GM18870 (cell line): Measurements from ENCODE around the gene TUBA4B.

Source experiments
- ATAC-seq: cut with Tn5 transposase; IDR thresholded peaks from one replicate; pipeline ENCODE4 v1.9.1; 2021; ENCODE audit warnings: moderate library complexity; ENCODE audit not compliant: unreplicated experiment

The TUBA4B gene

DNA sequence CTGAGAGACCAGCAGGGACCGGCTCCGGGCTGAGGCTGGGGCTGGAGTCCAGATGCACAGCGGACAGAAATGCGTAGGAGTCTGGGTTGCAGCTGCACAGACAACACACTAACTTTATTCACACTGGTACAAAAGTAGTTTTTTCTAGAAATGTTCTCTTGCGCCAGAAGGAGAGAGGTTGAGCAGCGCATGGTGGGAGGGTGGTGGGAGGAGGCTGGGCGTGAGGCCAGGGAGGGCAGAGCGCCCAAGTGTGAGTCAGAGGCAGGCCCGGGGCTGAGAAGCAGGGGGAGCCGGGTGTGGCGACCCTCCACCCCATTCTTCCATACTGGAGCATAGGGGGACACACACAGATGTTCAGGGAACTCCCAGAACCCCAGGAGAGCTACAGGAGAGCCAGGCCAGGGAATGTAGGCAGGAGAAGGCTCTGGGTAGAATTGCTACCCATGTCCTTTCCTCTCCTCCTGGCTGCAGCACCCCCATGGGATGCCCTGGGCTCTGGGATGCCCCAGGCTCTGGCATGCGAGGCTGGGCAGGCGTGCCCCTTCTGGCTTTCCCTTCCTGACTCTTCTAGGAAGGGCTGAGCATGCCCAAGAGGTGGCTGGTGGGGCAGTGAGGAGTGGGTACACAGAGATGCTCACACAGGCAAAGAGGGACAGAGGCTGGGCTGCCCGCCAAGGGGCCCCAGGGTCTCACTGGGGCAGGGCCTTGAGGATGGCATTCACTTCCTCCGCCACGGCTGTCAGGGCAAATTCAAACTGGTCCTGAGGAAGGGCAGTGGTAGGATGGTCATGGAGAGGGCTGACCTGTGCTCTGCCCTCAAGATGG is 36.7 kb downstream of the TUBA4B start:
- ATAC-seq: no peak

DNA sequence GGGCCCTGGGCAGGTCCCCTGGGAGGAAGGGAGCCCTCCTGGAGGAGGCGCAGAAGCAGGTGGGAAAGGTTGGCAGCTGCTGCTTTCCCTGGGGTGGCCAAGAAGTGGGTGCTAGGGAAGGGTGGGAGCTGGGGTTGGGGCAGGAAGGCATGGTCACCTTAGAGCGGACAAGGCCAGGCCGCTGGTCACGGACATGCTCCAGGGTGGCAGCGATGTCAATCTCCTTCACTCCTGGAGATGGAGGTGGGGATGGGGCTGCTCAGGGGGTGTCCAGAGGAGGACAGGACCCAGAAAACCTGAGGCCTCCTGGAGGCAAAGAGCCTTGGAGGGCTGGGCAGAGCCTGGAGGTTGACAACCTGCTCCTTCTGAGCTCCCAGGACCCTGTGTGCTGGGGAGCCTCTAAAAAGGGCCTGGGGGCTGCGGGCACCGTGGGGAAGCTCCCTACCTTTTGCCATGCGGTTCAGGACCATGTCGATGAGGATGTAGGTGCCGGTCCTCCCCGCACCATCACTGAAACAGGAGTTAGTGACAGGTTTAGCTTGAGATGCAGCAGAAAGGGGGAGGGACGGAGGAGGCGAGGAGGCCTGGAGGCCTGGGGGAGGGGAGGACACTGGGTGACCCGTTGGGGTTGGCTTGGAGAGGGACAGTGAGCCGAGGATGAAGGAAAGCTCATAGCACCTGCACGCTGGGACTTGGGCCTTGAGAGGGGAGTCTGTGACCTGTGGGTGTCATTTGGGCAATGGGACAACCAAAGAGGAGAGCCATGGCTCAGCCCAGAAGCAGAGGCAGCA is 37.5 kb downstream of the TUBA4B start:
- ATAC-seq: no peak

DNA sequence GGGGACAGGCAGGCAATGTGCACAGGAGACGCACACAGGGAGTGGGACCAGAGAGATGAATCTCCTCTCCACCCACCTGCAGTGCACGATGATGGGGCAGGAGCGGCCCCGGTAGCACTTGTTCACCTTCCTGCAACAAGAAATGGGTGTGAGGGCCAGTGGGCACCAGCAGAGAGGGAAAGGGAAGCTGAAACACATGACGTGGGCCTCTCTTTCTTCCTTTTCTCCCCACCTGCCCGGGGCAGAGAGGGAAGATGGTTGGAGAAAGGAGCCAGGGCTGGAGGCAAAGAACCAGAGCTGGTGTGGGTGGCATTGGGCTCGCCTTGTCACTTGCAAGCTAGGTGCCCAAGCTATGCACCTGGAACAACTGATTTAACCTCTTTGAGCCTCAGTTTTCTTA is 38.4 kb downstream of the TUBA4B start:
- ATAC-seq: no peak

DNA sequence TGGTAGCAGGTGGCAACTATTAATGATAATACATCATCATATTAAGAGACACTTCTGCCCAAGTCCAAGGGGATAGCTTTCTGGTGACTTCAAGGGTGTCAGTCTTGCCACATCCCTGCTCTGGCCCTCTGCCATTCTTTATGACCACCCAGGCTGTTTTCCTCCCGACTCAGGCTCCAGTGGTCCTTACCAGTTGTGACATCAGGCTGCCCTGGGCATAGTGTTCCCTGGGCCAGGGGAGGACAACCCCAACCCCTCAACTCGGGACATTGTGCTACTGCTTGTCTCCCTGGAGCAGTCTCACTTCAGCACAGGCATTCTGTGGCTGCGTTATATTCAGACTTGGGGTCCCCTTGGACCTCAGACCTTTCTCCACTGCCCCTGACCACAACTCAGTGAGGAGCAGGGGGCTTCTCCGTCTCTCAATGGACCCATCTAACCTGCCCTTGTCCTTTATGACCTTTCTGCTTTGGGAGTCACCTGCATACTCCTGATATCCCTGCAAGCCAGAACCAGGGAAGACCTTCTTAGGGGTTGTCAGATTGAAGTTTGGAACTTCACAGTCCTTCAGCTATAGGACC is 39.0 kb downstream of the TUBA4B start:
- no peak for ATAC-seq

DNA sequence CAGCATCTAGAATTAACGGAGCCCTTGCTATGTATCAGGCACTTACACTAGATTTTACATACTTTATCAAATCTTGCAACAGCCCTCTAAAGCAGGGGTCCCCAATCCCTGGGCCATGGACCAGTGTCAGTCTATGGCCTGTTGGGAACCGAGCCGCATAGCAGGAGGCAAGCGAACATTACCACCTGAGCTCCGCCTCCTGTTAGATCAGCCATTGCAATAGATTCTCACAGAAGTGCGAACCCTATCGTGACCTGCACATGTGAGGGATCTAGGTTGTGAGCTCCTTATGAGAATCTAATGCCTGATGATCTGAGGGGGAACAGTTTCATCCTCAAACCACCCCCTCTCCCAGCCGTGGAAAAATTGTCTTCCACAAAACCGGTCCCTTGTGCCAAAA is 39.6 kb downstream of the TUBA4B start:
- ATAC-seq: no peak

DNA sequence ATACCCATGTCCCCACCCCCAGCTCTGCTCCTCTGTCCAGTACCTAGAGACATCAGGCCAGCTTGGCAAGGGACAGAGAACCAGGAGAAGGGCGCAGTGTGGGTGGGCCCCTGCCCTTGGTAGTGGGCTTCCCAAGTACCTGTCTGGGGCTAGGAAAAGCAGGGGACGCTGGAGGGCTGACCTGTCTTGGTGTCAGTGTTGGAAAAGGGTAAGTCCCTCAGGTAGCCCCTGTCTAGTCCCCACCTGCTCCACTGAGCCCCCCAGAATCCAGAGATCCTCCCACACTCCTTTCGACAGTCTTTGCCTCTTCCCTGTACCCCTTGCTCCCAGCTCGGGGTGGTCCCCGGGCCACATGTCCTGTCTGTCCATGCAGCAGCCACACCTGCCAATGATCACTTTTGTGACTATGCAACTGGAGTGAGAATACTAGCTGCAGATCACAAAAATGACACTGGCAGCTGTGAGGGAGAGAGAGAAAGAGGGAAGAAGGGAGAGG is 40.7 kb downstream of the TUBA4B start:
- ATAC-seq: no peak

DNA sequence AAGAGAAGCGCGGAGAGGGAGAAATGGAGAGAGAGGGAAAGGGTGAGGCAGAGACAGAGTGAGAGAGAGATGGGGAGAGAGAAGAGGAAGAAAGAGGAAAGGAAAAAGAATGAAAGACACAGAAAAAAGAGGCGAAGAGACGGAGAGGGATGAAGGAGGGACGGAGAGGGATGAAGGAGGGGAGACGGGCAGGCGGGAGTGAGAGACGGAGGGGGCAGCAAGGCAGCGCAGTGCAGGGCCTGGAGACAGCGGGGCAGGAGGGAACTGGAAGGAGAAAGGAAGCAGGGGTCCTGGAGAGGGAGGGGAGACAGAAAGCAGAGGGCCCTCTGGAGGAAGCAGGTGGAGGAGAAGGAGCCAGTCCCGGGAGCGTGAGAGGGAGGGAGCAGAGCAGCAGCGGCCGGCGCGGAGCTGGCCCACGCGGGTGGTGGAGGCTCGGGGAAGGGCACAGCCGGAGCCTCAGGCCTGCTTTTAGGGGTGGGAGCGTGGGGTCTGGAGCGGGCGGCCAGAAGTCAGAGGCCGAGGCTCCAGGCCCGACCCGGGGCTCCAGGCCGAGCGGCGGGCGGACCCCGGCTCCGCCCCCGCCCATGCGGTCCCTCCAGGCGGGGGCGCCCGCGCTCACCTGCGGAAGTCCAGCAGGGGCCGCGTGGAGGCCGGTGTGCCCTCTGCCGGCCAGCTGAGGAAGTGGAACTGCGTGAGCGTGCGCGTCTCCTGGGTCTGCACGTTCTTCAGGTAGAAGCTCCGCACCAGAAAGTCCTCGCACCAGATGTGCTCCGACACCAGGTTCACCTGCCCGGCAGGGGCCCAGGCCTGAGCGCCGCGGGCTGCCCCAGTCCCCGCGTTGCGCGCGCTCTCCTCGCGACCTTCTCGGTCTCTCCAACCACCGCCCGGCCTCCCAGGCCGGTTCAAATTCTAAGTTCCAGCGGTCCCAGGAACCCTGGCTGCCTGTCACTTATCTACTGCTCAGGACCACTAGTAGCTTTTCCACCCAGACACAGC is 41.6 kb downstream of the TUBA4B start:
- peak; percentile 67 for ATAC-seq

DNA sequence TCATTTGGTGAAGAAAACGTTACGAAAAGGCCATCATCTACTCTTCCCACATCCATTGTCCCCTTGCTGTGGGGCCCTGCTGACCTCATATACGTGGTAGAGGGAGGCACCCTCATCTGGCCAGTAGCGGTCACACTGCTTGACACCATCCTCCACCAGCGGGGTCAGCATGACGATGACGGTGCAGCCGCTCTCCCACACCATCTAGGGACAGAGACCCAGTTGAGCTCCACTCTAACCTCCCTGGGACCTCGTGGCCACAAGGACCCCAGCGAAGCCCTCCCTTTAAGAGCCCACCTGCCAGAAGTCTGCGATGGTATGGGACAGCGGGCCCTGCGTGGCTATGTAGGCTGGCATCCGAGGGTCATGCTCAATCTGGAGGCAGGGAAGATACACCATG is 43.1 kb downstream of the TUBA4B start:
- no peak for ATAC-seq

DNA sequence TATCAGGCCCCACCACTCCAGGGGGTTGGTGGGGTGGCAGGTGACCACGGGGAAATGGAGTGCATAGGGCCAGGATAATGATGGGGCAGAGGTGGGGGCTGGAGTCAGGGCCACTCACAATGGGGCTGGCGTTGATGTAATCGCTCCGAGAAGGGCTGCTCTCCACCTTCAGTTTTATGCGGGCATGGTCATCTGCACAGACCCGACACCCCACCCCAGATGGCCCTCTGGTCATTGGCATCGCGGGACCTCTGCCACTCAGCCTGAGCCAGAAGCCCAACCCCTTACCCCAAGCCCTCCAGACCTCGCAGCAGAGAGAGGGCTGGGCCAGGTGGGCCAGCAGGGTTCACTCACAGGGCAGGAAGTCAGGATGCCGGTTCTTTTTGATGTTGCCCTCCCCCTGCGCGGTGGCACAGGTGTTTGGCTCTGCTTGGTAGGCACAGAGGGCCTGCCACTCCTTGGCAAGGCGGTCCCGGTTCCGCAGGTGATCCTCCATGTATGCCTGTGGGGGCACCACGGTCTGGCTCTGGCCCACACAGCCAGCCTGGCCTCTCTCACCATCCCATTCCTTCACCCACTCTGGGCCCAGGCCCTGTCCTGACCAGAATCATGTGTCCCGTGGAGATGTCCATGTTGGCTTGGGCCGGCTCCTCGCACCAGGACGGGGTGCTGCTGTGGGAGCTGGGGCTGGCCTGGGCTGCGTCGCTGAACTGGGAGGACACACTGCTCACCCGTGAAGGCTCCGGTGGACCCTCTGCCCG is 43.8 kb downstream of the TUBA4B start:
- no peak for ATAC-seq

DNA sequence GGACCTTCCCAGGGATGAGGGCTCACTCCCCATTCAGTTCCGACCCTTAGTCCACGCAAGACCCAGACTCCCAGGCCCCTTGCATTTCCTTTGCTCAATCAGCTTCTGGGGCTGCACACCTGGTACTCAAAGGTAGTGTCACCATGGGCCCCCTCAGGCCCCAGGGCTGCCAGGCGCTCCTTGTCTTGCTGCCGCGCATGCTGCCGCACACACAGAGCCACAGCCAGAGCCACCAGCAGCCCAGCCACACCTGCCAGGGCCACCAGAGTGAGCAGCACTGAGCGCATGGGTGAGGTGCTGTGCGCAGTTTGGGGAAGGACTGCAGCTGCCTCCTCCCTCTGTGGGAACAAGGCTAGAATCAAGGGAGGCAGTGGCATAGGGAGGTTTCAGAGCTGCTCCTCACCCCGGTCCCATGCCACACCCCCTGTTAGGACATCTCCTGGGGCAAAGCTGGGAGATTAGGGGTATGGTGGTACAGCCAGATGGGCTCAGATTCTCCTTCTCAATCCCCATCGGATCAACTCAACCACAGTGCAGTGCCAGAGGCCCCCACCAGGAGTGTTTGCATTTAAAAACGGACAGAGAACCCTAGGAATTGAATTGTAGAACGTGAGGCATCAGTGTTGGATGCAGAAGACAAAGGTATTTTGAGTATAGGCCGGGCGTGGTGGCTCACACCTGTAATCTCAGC is 44.9 kb downstream of the TUBA4B start:
- ATAC-seq: no peak

DNA sequence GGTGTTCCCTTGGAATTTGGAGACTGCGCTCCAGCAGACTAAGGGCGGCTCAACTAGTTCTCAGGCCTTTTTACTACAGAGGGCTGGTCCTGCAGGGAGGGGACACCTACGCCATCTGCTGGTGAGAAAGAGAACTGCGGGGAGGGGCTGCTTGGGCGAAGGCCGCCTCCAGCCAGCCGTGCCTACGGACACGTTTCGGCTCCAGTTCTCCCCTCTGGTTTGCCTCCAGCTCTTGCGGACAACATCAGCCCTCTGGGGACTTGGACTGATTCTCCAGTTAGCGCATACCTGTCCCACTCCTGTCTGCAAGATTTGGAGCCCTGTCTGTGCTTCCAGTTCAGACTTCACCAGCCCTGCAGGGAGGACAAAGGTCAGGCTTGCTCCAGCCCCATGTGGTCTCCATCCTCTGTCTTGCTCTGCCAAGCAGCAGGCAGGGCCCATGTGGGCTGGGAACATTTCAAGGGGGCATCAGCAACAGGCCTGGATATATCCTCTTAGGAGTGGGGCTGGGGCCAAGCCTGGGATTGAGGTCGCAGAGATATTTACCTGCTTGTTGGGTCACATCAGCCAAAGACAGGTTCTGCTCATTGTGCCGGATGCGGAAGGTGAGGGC is 45.8 kb downstream of the TUBA4B start:
- ATAC-seq: peak; percentile 54

DNA sequence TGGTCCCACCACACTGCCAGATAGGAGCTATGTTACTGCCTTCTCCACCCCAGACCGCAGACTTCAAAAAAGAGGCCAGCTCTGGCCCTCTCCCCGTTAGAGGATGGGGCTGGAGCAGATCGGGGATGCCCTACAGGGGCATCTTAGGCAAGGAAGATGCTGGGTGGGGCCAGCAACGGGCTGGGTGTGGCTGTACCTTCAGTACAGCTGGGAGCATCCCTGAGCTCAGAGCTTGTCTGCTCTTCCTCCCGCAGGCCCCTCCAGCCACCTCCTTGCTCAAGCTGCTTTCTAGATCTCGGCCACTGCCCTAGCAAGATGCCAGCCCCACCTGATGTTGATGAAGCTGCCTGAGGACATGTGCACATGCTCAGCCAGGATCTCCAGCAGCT is 46.3 kb downstream of the TUBA4B start:
- no peak for ATAC-seq

DNA sequence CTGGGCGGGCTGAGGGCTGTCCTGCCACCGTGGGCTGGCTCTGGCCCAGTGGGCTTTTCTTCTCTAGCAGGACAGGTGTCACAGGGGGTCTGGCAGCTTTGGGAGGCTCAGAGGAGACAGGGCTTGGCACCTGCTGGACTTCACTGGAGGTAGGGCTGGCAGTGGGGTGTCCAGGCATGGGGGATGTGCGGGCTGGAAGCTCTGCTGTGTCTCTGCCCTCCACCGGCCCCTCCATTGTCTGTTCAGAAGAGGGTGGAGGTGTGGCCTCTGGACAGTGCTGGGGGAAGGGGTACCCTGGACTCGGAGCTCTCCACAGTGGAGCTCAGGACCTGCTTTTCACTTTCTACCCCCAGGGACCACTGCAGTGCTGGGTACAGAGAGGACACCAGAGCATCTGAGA is 47.0 kb downstream of the TUBA4B start:
- no peak for ATAC-seq

DNA sequence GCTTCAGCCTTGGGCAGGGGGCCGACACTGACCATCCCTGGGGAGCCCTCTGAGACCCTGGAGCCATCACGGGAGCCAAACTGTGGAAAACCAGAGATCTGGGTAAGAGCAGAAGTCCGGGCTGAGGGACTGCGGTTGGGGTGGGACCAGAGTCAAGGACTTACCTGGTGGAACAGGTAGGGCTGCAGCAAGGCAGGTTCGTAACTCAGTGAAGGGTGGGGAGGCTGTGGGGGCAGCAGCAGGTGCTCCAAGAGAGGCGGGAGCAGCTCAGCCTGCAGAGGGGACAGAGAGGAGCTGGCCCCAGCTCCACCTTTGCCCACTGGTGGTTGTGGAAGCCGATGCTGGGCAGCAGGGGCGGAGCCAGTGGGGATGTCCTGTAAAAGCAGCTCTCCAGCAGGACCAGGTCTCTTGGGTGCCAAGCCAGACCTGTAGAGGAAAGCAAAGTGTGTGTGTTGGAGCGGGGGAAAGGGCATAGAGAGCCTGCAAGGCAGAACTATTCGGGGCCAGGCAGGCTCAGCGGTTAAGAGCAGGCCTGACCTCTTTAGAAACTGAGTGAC is 49.4 kb downstream of the TUBA4B start:
- no peak for ATAC-seq

DNA sequence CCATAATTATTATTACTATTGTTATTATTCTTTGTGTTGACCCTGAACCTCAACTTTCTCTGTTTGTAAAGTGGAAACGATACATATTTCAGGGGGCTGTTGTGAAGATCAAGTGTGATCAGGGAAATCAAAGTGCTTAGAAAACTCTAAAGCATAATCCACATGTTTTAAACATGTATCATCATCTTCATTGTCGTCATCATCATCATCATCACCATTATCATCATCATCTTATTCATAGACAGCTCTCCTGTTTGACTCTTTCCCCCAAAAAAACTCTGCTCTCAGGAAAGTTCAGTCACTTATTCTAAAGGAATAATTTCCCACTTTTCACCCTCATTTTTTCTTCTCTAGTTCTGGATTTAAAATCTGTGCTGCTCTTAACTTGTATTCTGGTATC is 51.2 kb downstream of the TUBA4B start:
- no peak for ATAC-seq

DNA sequence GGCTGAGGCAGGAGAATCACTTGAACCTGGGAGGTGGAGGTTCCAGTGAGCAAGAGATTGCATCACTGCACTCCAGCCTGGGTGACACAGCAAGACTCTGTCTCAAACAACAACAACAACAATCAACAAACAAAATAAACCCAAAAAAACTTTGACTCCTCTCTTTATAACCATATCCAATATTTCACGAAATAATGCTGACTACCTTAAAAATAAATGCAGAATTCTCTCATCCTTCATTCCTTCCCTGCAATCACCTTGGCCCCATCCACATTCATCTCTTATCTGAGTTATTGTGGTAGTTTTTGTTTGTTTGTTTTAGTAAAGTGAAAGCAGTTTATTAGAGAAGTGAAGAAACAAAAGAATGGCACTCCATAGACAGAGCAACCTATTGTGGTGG is 53.0 kb downstream of the TUBA4B start:
- ATAC-seq: no peak

DNA sequence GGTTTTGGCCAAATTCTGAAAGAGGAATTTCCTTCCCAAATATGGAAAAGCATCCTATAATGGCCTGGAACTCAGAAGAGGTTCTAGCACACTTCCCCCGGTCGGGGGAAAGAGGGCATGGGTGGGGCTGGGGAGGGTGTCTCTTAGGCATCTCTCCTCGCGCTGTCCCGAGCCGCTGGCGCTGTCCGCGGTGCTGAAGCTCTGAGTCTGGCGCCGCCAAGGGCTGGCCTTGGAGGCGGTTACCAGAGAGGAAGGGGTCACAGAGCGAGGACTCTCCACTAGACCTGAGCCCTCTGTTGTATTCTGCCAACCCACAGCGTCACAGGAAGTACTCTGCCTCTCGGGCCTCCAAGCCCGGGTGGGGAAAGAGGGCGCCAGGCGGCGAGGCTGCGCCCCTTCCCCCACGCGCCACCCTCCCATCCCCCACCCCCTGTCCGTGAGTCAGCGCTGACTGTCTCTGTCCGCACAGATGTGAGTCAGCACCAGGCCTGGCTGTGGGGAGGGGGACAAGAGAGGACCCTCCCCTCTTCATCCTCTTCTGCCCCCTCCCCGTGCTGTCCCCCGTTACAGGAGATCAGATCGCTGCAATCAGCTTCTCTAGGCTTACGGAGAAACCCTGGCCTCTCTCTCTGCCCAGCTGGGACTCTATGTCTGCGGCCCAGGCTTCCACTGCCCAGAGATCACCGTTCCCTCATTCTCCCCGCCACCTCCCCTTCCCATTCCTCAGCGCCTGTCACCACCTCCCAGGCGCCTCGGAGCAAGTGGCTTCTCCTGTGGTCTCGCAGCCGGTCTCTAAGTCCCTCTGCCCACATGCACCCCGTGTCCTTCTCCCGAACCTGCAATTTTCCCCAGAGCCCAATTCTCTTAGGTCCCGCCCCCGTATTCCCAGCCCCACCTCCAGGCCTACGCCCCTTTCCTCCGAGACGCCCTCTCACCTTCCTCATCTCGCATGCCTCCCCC is 55.4 kb downstream of the TUBA4B start:
- no peak for ATAC-seq
